Pancreas (tissue), 10 donors: ENCODE measurements around the gene LRRC8B. TPM values are rescaled to one million over a fixed set of nuclear protein-coding genes. Genes with fewer than 3 reads are reported as not detected.

Source experiments
- ATAC-seq, 4 donors: fragments of 200-7000 bp; cut with Tn5 transposase; one replicate each; pipeline versions ENCODE4 v1.8.0 to v1.9.1; 2020; ENCODE audit warnings: mild to moderate bottlenecking in 4 of 4, moderate library complexity in 4 of 4
- DNase-seq, 6 donors: peaks; one replicate each; pipeline ENCODE4 v3.0.0-alpha.2; 2020
- FAIRE-seq: peaks from 2 replicates; lab custom pipeline; 2012; peaks lifted over from hg19 to GRCh38; lab: Jason Lieb, UNC
- H3K27ac ChIP-seq, 4 donors: fragments of 200-600 bp; sonication (generic); 1 replicate in 3 of 4; 2 replicates in 1 of 4; pipeline versions ENCODE4 v1.5.0 to v1.8.0; 2020
- H3K27me3 ChIP-seq, 4 donors: fragments of 200-600 bp; one replicate each; pipeline ENCODE4 v1.8.0; 2021
- H3K36me3 ChIP-seq, 3 donors: fragments of 200-600 bp; sonication (generic) in 1 of 3; one replicate each; pipeline versions ENCODE4 v1.5.0 to v1.8.0; 2020 to 2021
- H3K4me1 ChIP-seq, 3 donors: fragments of 200-600 bp; one replicate each; pipeline ENCODE4 v1.8.0; 2021
- H3K4me3 ChIP-seq, 4 donors: fragments of 200-600 bp; sonication (generic) in 2 of 4; one replicate each; pipeline versions ENCODE4 v1.5.0 to v1.8.0; 2020 to 2021
- H3K9me3 ChIP-seq, 4 donors: fragments of 200-600 bp; one replicate each; pipeline ENCODE4 v1.8.0; 2021
- WGBS, 2 donors: extraction: QIAGEN DNeasy Blood & Tissue Kit; methylation state at CpG; one replicate each; pipeline ENCODE4 v1.1.7; 2013; 5-methylcytosine and 5-hydroxymethylcytosine counted together
- intact Hi-C, 3 donors: fragments of 100-400 bp; cut with DNase I; formaldehyde crosslinking; loops; one replicate each; pipeline versions ENCODE4 v1.11.1 to v1.14.2; 2022
- polyA plus RNA-seq, 2 donors: library from polyadenylated mRNA; stranded (reverse); fragments of 200-250 nt; gene quantifications; one replicate each; pipeline ENCODE4 v1.2.3, GENCODE V29; 2013
- total RNA-seq, 6 donors: library from RNA; stranded (reverse); fragmentation: NEBNext Ultra II Directional in 4 of 6; extraction: Animal tissue kit (Norgen Biotek cat#: 25700) in 4 of 6; gene quantifications; one replicate each; pipeline versions ENCODE4 v1.2.1 to v1.2.4, GENCODE V29; 2021 to 2023
- TF ChIP-seq, protein P1 (sequence below), 4 donors: fragments of 200-600 bp; sonication (generic) in 3 of 4; IDR thresholded peaks; one replicate each; pipeline versions ENCODE4 v1.5.0 to v1.8.0; 2021; ENCODE audit warnings: antibody characterized with exemption in 4 of 4
- donor health status: healthy with polysubstance abuse.
- donor health status: DM: no; HTN: no; CAD: no; lungs with moderate emphysema.
- donor health status: DM: no; HTN: no; CAD: no.
- donor health status: control.
- donor health status: control.
- donor health status: Bipolar disorder and iron deficiency.
- donor health status: DM: yes; HTN: yes; CAD: no.
- donor health status: DM: no; HTN: no; CAD: no.
- donor health status: DM: no; HTN: no; CAD: no.
- donor health status: DM: yes; HTN: yes; CAD: no.

The LRRC8B gene
- total and polyA plus RNA-seq, 8 donors: 1.7 to 14.2 (median 7.3) TPM

DNA sequence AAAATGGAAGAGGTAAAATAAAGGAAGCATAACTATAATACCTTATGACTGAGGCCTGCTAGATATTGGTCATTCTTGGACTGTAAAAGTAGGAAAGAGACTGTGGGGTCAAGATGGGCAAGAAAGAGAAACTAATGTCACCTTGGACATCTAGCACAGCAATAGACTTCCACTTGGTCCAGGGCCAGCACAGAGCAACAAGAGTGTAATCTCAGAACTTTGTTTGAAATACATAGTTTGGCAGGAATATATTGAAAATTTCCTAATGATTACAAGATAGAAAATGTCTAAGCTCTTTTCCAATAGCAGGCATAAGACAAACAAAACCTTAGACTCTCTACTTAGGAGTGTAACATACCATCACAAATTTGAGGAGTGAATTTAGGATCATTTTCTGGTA, 112.9 kb downstream of the LRRC8B start:
- intact Hi-C loops: loop anchor here in 1 of 3 donors (10.0 kb wide), 1 partner anchor 127 kb away; no protein-coding TSS in a partner anchor
- FAIRE-seq (no peak), DNase-seq (no peak), ATAC-seq (no peak)
- Histone ChIP-seq H3K27me3 (no peaks in the 10 kb centered on the region), H3K4me3 (no peak overlapping the region), H3K36me3 (no peaks in the 10 kb centered on the region), H3K27ac (no peak overlapping the region), H3K9me3 (no peaks in the 10 kb centered on the region), H3K4me1 (peaks cover 0 to 4% (median 0%) of the 10 kb centered on the region in 3 donors)
- TF ChIP-seq, protein P1, sequence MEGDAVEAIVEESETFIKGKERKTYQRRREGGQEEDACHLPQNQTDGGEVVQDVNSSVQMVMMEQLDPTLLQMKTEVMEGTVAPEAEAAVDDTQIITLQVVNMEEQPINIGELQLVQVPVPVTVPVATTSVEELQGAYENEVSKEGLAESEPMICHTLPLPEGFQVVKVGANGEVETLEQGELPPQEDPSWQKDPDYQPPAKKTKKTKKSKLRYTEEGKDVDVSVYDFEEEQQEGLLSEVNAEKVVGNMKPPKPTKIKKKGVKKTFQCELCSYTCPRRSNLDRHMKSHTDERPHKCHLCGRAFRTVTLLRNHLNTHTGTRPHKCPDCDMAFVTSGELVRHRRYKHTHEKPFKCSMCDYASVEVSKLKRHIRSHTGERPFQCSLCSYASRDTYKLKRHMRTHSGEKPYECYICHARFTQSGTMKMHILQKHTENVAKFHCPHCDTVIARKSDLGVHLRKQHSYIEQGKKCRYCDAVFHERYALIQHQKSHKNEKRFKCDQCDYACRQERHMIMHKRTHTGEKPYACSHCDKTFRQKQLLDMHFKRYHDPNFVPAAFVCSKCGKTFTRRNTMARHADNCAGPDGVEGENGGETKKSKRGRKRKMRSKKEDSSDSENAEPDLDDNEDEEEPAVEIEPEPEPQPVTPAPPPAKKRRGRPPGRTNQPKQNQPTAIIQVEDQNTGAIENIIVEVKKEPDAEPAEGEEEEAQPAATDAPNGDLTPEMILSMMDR (IDR thresholded peaks at IDR 0.05): no peak

DNA sequence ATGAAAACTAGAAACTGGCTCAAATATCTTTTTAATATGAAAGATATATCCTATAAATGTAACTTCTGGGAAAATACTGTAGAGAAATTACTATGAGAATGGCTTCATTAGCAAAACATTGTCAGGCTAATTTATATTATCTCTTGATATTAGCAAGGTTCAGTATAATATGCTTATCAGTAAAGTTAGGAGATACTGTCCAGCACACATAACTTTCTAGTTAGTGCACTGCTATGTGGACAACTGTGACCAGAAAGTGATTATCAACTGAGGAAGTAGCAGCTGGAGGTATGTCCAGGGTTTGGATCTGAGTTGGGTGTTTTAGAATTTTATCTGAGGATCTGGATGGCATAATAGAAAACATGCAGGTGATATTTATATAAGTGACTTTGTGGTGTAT, 115.8 kb downstream of the LRRC8B start:
- Histone ChIP-seq H3K36me3 (no peaks in the 10 kb centered on the region), H3K27ac (no peak overlapping the region), H3K4me1 (no peaks in the 10 kb centered on the region), H3K9me3 (no peaks in the 10 kb centered on the region), H3K4me3 (no peak overlapping the region), H3K27me3 (no peaks in the 10 kb centered on the region)
- ATAC-seq (no peak), FAIRE-seq (no peak), DNase-seq (no peak)
- intact Hi-C loops: no loop called here
- TF ChIP-seq, protein P1 (IDR thresholded peaks at IDR 0.05): no peak

DNA sequence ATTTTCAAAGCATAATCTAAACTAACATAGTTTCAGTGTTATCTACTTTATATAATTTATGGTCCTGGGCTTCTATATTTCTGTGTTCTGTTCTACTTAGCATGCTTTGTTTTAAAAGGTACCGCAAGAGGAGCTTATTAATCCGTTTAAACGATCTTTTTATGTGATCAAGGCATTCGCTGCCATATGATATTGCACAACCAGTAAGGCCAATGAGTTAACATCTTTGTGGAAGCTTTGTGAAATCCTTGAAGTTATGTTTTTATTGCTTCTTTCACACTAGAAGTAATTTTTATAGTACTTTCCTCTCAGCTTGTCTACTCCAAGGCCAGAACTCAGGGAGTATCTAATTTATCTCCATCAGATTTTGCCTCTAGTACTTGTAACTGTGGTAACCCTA, 117.2 kb downstream of the LRRC8B start:
- Histone ChIP-seq H3K4me3 (no peak overlapping the region), H3K27ac (no peak overlapping the region), H3K9me3 (no peaks in the 10 kb centered on the region), H3K27me3 (no peaks in the 10 kb centered on the region), H3K36me3 (no peaks in the 10 kb centered on the region), H3K4me1 (no peaks in the 10 kb centered on the region)
- FAIRE-seq (no peak), DNase-seq (no peak), ATAC-seq (no peak)
- intact Hi-C loops: no loop called here
- WGBS, 2 donors: 78 to 84% methylated on average over 4 of the region's 4 CpGs
- TF ChIP-seq, protein P1 (IDR thresholded peaks at IDR 0.05): no peak

DNA sequence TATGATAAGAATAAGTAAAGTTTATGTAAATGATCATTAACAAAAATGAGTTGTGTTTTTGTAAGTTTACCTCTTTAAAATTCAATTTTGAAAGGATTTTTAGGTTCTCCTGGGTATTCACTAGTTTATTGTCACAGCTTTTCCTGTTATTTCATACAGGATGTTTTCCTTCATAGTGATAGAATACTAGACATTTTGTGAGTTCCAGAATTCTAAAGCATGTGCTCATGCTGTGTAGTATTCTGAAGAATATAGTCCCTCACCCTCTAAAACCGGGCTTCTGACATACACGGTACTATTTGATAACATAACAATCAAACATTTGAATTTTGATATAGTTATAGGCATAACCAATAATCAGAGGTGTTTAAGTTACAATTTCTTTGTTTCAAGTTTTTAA, 118.9 kb downstream of the LRRC8B start:
- TF ChIP-seq, protein P1 (IDR thresholded peaks at IDR 0.05): no peak
- H3K4me3 ChIP-seq: no peak overlapping the region
- H3K27ac ChIP-seq: no peak overlapping the region
- ATAC-seq (no peak), FAIRE-seq (no peak), DNase-seq (no peak)
- H3K4me1 ChIP-seq: no peaks in the 10 kb centered on the region
- no peaks in the 10 kb centered on the region for H3K9me3 ChIP-seq
- H3K27me3 ChIP-seq: no peaks in the 10 kb centered on the region
- intact Hi-C loops: no loop called here
- 83 to 84% methylated on average over 2 of the region's 2 CpGs for WGBS, 2 donors
- no peaks in the 10 kb centered on the region for H3K36me3 ChIP-seq

DNA sequence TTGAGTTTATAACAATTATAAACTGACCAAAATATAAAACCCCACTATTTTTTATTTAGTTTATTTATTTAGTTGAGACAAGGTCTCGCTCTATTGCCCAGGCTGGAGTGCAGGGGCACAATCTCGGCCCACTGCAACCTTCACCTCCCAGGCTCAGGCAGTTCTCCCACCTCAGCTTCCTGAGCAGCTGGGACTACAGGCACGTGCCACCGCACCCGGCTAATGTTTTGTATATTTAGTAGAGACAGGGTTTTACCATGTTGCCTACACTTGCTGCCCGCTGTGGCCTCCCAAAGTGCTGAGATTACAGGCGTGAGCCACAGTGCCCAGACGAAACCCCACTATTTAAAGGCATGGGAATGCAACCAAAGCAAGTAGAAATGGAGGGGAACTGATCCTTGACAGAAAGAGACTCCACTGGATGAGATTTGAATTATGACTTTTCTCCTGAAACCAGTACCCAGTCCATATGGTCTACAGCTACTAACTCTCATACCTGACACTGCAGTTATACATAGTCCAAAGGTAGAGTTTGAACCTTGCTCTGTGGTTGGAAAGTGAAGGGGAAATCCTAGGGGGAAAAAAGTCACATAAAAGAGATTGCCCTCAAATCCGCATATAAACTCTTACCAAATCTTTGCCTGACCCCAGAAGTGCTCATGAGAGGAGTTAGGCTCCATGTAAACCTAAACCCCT, 119.6 kb downstream of the LRRC8B start:
- no peaks in the 10 kb centered on the region for H3K36me3 ChIP-seq
- no peaks in the 10 kb centered on the region for H3K9me3 ChIP-seq
- ATAC-seq (no peak), FAIRE-seq (no peak), DNase-seq (no peak)
- H3K27me3 ChIP-seq: no peaks in the 10 kb centered on the region
- H3K4me3 ChIP-seq: no peak overlapping the region
- TF ChIP-seq, protein P1 (IDR thresholded peaks at IDR 0.05): no peak
- 75 to 80% methylated on average over 9 of the region's 9 CpGs for WGBS, 2 donors
- H3K4me1 ChIP-seq: no peaks in the 10 kb centered on the region
- no peak overlapping the region for H3K27ac ChIP-seq
- intact Hi-C loops: no loop called here
